HG02870 (cell line): Measurements from ENCODE around the gene NEK9.
"Not testable (repeated sequence)": the region's sequence is repeated elsewhere in the genome, so short reads cannot be mapped to it uniquely, and the experiment has no call there.

Source experiments
- ATAC-seq: cut with Tn5 transposase; IDR thresholded peaks from one replicate; pipeline ENCODE4 v1.9.1; 2021; ENCODE audit warnings: mild to moderate bottlenecking, moderate library complexity; ENCODE audit not compliant: unreplicated experiment

Gene NEK9

GRCh38 chr14:75126679-75127473 is at the start of gene NEK9:
Gene NEK9 (minus strand): TSS chr14:75127048. CDS start chr14:75126921, 127 bp downstream.
- ATAC-seq, result peak; percentile 87

GRCh38 chr14:75176142-75176820 is 49.4 kb upstream of the NEK9 start, which contains the start of gene TMED10:
Gene TMED10 (minus strand): TSS chr14:75176612. CDS start chr14:75176579, 33 bp downstream.
- peak; percentile 67 for ATAC-seq

GRCh38 chr14:75175677-75176141 is 48.9 kb upstream of the NEK9 start:
- no peak for ATAC-seq

GRCh38 chr14:75174066-75174465 is 47.2 kb upstream of the NEK9 start:
- ATAC-seq, result no peak

GRCh38 chr14:75170772-75171171 is 43.9 kb upstream of the NEK9 start:
- no peak for ATAC-seq

GRCh38 chr14:75168586-75169335 is 41.9 kb upstream of the NEK9 start:
- no peak for ATAC-seq

GRCh38 chr14:75167325-75167724 is 40.5 kb upstream of the NEK9 start:
- no peak for ATAC-seq

- ATAC-seq, result no peak
Observed at GRCh38 chr14:75165586-75166391, 38.9 kb upstream of the NEK9 start.

GRCh38 chr14:75164809-75165208 is 38.0 kb upstream of the NEK9 start:
- ATAC-seq, result no peak

GRCh38 chr14:75163677-75164076 is 36.8 kb upstream of the NEK9 start:
- no peak for ATAC-seq

GRCh38 chr14:75162631-75163030 is 35.8 kb upstream of the NEK9 start:
- ATAC-seq, result no peak

GRCh38 chr14:75158843-75159614 is 32.2 kb upstream of the NEK9 start:
- ATAC-seq, result no peak

- ATAC-seq, result no peak
Observed at GRCh38 chr14:75156901-75157300, 30.1 kb upstream of the NEK9 start.

GRCh38 chr14:75156111-75156510 is 29.3 kb upstream of the NEK9 start:
- ATAC-seq, result no peak

- no peak for ATAC-seq
Observed at GRCh38 chr14:75155169-75155568, 28.3 kb upstream of the NEK9 start.

GRCh38 chr14:75153295-75153694 is 26.4 kb upstream of the NEK9 start:
- no peak for ATAC-seq

- ATAC-seq, result no peak
Observed at GRCh38 chr14:75151851-75152250, 25.0 kb upstream of the NEK9 start.

GRCh38 chr14:75150637-75151036 is 23.8 kb upstream of the NEK9 start:
- not testable (repeated sequence) for ATAC-seq

- no peak for ATAC-seq
Observed at GRCh38 chr14:75150150-75150549, 23.3 kb upstream of the NEK9 start.
